ENCODE results near the gene BRME1. TPM values are rescaled to one million over a fixed set of nuclear protein-coding genes. Genes with fewer than 3 reads are reported as not detected.

Gene BRME1
- total and polyA plus RNA-seq, 2 of the 13 experiments (the other 11 are each of a cell fraction or from before 2014, with no cell fraction given): 0.74 to 1.5 TPM

DNA sequence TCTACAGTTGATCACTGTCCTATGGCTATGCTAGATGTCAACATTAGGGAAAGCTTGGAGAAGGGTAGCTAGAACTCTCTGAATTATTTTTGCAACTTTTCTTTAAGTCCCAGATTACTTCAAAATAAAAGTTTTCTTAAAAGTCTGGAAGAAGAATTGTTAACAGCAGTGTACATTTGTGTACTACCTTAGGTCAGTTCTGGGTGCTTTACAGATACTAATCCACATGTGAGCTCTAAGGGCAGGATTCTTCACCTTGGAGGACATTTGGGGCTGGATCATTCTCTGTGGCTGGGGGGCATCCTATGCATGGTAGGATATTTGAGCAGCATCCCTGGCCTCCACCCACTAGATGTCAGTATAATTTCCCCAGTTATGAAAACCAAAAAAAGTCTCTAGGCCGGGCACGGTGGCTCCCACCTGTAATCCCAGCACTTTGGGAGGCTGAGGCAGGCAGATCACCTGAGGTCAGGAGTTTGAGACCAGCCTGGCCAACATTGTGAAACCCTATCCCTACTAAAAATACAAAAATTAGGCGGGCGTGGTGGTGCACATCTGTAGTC, 2.8 kb downstream of the BRME1 start (continued):
- TF ChIP-seq, protein P1, sequence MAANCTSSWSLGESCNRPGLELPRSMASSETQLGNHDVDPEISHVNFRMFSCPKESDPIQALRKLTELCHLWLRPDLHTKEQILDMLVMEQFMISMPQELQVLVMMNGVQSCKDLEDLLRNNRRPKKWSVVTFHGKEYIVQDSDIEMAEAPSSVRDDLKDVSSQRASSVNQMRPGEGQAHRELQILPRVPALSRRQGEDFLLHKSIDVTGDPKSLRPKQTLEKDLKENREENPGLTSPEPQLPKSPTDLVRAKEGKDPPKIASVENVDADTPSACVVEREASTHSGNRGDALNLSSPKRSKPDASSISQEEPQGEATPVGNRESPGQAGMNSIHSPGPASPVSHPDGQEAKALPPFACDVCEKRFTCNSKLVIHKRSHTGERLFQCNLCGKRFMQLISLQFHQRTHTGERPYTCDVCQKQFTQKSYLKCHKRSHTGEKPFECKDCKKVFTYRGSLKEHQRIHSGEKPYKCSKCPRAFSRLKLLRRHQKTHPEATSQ (CRISPR knock-in tag; IDR thresholded peaks at IDR 0.05; ENCODE audit: borderline replicate concordance): 0 out of 2 replicates have a peak, but pooled peaks have one; percentile 29
- TF ChIP-seq, protein P2, sequence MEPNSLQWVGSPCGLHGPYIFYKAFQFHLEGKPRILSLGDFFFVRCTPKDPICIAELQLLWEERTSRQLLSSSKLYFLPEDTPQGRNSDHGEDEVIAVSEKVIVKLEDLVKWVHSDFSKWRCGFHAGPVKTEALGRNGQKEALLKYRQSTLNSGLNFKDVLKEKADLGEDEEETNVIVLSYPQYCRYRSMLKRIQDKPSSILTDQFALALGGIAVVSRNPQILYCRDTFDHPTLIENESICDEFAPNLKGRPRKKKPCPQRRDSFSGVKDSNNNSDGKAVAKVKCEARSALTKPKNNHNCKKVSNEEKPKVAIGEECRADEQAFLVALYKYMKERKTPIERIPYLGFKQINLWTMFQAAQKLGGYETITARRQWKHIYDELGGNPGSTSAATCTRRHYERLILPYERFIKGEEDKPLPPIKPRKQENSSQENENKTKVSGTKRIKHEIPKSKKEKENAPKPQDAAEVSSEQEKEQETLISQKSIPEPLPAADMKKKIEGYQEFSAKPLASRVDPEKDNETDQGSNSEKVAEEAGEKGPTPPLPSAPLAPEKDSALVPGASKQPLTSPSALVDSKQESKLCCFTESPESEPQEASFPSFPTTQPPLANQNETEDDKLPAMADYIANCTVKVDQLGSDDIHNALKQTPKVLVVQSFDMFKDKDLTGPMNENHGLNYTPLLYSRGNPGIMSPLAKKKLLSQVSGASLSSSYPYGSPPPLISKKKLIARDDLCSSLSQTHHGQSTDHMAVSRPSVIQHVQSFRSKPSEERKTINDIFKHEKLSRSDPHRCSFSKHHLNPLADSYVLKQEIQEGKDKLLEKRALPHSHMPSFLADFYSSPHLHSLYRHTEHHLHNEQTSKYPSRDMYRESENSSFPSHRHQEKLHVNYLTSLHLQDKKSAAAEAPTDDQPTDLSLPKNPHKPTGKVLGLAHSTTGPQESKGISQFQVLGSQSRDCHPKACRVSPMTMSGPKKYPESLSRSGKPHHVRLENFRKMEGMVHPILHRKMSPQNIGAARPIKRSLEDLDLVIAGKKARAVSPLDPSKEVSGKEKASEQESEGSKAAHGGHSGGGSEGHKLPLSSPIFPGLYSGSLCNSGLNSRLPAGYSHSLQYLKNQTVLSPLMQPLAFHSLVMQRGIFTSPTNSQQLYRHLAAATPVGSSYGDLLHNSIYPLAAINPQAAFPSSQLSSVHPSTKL (CRISPR knock-in tag; IDR thresholded peaks at IDR 0.05): no peak
- TF ChIP-seq LCORL (IDR thresholded peaks at IDR 0.05) (no peak), LCORL (CRISPR knock-in tag; IDR thresholded peaks at IDR 0.05) (0 out of 2 replicates have a peak, but pooled peaks have one; percentile 41), ZFY (CRISPR knock-in tag; IDR thresholded peaks at IDR 0.05) (peak; percentile 38; the same call in 1 of the 2 replicates), ZNF34 (CRISPR knock-in tag; IDR thresholded peaks at IDR 0.05; ENCODE audit: borderline replicate concordance) (no peak), ZNF260 (CRISPR knock-in tag; IDR thresholded peaks at IDR 0.05; ENCODE audit: borderline replicate concordance, low read depth) (no peak), ZMYM4 (CRISPR knock-in tag; IDR thresholded peaks at IDR 0.05) (peak; percentile 92)
- TF ChIP-seq, protein P3, sequence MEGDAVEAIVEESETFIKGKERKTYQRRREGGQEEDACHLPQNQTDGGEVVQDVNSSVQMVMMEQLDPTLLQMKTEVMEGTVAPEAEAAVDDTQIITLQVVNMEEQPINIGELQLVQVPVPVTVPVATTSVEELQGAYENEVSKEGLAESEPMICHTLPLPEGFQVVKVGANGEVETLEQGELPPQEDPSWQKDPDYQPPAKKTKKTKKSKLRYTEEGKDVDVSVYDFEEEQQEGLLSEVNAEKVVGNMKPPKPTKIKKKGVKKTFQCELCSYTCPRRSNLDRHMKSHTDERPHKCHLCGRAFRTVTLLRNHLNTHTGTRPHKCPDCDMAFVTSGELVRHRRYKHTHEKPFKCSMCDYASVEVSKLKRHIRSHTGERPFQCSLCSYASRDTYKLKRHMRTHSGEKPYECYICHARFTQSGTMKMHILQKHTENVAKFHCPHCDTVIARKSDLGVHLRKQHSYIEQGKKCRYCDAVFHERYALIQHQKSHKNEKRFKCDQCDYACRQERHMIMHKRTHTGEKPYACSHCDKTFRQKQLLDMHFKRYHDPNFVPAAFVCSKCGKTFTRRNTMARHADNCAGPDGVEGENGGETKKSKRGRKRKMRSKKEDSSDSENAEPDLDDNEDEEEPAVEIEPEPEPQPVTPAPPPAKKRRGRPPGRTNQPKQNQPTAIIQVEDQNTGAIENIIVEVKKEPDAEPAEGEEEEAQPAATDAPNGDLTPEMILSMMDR (CRISPR knock-in tag; IDR thresholded peaks at IDR 0.05): peak; percentile 57
- TF ChIP-seq, protein P4, sequence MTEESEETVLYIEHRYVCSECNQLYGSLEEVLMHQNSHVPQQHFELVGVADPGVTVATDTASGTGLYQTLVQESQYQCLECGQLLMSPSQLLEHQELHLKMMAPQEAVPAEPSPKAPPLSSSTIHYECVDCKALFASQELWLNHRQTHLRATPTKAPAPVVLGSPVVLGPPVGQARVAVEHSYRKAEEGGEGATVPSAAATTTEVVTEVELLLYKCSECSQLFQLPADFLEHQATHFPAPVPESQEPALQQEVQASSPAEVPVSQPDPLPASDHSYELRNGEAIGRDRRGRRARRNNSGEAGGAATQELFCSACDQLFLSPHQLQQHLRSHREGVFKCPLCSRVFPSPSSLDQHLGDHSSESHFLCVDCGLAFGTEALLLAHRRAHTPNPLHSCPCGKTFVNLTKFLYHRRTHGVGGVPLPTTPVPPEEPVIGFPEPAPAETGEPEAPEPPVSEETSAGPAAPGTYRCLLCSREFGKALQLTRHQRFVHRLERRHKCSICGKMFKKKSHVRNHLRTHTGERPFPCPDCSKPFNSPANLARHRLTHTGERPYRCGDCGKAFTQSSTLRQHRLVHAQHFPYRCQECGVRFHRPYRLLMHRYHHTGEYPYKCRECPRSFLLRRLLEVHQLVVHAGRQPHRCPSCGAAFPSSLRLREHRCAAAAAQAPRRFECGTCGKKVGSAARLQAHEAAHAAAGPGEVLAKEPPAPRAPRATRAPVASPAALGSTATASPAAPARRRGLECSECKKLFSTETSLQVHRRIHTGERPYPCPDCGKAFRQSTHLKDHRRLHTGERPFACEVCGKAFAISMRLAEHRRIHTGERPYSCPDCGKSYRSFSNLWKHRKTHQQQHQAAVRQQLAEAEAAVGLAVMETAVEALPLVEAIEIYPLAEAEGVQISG (CRISPR knock-in tag; IDR thresholded peaks at IDR 0.05): peak; percentile 98
- TF ChIP-seq, protein P5, sequence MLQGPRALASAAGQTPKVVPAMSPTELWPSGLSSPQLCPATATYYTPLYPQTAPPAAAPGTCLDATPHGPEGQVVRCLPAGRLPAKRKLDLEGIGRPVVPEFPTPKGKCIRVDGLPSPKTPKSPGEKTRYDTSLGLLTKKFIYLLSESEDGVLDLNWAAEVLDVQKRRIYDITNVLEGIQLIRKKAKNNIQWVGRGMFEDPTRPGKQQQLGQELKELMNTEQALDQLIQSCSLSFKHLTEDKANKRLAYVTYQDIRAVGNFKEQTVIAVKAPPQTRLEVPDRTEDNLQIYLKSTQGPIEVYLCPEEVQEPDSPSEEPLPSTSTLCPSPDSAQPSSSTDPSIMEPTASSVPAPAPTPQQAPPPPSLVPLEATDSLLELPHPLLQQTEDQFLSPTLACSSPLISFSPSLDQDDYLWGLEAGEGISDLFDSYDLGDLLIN (CRISPR knock-in tag; IDR thresholded peaks at IDR 0.05; ENCODE audit: borderline replicate concordance): no peak
- TF ChIP-seq, protein P6, sequence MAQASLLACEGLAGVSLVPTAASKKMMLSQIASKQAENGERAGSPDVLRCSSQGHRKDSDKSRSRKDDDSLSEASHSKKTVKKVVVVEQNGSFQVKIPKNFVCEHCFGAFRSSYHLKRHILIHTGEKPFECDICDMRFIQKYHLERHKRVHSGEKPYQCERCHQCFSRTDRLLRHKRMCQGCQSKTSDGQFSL (CRISPR knock-in tag; IDR thresholded peaks at IDR 0.05): no peak
- TF ChIP-seq, protein P7, sequence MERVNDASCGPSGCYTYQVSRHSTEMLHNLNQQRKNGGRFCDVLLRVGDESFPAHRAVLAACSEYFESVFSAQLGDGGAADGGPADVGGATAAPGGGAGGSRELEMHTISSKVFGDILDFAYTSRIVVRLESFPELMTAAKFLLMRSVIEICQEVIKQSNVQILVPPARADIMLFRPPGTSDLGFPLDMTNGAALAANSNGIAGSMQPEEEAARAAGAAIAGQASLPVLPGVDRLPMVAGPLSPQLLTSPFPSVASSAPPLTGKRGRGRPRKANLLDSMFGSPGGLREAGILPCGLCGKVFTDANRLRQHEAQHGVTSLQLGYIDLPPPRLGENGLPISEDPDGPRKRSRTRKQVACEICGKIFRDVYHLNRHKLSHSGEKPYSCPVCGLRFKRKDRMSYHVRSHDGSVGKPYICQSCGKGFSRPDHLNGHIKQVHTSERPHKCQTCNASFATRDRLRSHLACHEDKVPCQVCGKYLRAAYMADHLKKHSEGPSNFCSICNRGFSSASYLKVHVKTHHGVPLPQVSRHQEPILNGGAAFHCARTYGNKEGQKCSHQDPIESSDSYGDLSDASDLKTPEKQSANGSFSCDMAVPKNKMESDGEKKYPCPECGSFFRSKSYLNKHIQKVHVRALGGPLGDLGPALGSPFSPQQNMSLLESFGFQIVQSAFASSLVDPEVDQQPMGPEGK (CRISPR knock-in tag; IDR thresholded peaks at IDR 0.05): peak; percentile 59
